Duodenal mucosa (tissue), 2 donors: Measurements from ENCODE around the gene SPPL2B.
"Not testable (repeated sequence)": the region's sequence is repeated elsewhere in the genome, so short reads cannot be mapped to it uniquely, and the experiment has no call there.

ENCODE experiments used
- H3K27ac ChIP-seq: one replicate; pipeline ENCODE4 v1.7.0; 2013; ENCODE audit warnings: low read depth, low read length
- H3K27me3 ChIP-seq, 2 donors: one replicate each; pipeline ENCODE4 v1.7.0; 2013; ENCODE audit warnings: low read length in 2 of 2, control low read depth in 1 of 2; ENCODE audit not compliant: insufficient read depth in 2 of 2, control insufficient read depth in 1 of 2
- H3K36me3 ChIP-seq, 2 donors: one replicate each; pipeline ENCODE4 v1.7.0; 2013; ENCODE audit warnings: low read length in 2 of 2, control low read depth in 1 of 2; ENCODE audit not compliant: insufficient read depth in 2 of 2, control insufficient read depth in 1 of 2
- H3K4me1 ChIP-seq, 2 donors: one replicate each; pipeline ENCODE4 v1.7.0; 2013; ENCODE audit warnings: low read length in 2 of 2, control low read depth in 1 of 2; ENCODE audit not compliant: insufficient read depth in 2 of 2, control insufficient read depth in 1 of 2
- H3K4me3 ChIP-seq, 2 donors: one replicate each; pipeline ENCODE4 v1.7.0; 2013; ENCODE audit warnings: low read length in 2 of 2, low read depth in 1 of 2
- H3K9ac ChIP-seq, 2 donors: one replicate each; pipeline ENCODE4 v1.7.0; 2013; ENCODE audit warnings: low read length in 2 of 2, low read depth in 1 of 2
- H3K9me3 ChIP-seq, 2 donors: one replicate each; pipeline ENCODE4 v1.7.0; 2013; ENCODE audit warnings: low read length in 2 of 2, control low read depth in 1 of 2; ENCODE audit not compliant: control insufficient read depth in 1 of 2

The SPPL2B gene

DNA sequence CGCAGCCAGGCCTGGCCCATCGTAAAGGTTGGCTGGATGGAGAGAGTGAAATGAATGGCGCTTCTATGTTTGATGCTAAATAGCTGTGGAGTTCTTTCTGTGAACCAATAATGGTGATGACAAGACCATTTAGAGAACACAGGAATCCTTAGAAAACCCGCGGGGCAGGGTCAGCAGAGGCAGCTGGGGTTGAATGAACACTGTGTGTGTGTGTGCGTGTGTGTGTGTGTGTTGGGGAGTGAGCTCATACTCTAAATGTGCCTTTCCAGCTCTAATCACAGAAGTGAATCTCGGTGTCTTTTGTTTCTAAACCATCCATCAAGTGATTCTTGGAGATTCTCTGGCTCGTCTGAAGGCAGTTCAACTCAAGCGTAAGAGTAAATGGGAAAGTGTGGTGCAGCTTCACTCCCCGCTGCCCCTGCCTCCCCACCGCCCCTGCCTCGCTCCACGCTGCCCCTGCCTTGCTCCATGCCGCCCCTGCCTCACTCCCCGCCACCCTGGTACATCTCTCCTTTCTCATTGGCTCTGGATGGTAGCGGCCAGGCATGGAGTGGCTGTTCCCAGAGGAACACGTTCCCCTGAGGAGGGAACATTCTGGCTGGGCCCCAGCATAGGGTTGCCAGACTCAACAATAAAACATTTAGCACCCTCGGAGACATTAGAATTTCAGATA, 52.8 kb downstream of the SPPL2B start:
- Histone ChIP-seq H3K27ac (no peak overlapping the region), H3K4me3 (no peak overlapping the region), H3K9ac (no peak overlapping the region), H3K36me3 (no peaks in the 10 kb centered on the region), H3K4me1 (no peaks in the 10 kb centered on the region), H3K9me3 (peaks cover 4 to 9% of the 10 kb centered on the region in 2 donors), H3K27me3 (peaks cover 0 to 3% of the 10 kb centered on the region in 2 donors)

DNA sequence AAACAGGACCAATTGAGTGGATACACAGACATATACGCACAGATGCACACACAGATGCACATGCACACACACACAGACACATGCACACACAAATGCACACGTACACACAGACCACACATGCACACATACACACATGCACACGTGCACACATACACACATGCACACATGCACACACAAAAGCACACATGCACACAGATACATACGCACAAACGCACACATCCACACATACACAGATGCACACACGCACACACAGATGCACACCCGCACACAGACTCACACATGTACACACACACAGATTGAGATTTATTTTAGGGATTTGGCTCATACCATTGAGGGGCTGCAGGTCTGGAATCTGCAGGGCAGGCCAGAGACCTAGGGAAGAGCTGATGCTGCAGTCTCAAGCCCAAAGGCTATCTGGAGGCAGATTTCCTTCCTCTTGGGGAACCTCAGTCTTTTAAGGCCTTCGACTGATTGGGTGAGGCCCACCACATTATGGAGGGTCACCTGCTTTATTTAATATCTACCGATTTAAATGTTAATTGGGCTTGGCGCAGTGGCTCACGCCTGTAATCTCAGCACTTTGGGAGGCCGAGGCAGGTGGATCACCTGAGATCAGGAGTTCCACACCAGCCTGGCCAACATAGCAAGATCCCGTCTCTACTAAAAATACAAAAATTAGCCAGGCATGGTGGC, 54.2 kb downstream of the SPPL2B start:
- peaks cover 4 to 9% of the 10 kb centered on the region in 2 donors for H3K9me3 ChIP-seq
- no peak overlapping the region for H3K27ac ChIP-seq
- peaks cover 0 to 3% of the 10 kb centered on the region in 2 donors for H3K27me3 ChIP-seq
- no peaks in the 10 kb centered on the region for H3K4me1 ChIP-seq
- no peak overlapping the region for H3K4me3 ChIP-seq
- H3K9ac ChIP-seq: no peak overlapping the region
- no peaks in the 10 kb centered on the region for H3K36me3 ChIP-seq

DNA sequence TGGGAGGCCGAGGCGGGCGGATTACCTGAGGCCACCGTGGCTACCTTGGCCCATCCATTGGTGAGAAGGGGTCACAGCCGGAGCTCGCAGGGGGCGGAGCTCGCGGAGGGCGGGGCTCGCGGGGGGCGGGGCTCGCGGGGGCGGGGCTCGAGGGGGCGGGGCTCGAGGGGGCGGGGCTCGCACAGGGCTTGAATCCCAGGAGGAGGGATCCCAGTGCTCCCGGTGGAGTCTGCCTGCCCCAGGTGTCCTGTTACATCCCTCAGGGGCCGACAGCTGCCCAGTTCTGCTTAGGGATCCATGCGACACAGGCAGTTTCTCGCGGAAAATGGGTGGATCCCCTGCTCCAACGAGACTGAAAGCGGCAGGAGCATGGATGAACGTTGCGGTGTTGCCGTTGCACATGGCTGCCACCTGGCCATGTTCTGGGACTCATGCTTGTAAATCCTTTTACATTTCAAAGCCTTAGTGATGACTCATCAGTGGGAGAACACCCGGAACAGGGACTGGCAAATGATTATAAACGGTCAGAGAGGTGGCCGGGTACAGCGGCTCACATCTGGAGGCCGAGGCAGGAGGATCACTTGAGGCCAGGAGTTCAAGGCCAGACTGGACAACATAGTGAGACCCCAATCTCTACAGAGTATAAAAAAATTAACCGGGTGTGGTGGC, 56.7 kb downstream of the SPPL2B start:
- Histone ChIP-seq H3K27me3 (peaks cover 0 to 3% of the 10 kb centered on the region in 2 donors), H3K9me3 (peaks cover 4 to 6% of the 10 kb centered on the region in 2 donors), H3K4me3 (peak overlapping the region; percentile 30 to 50), H3K27ac (no peak overlapping the region), H3K36me3 (no peaks in the 10 kb centered on the region), H3K9ac (no peak overlapping the region), H3K4me1 (no peaks in the 10 kb centered on the region)

DNA sequence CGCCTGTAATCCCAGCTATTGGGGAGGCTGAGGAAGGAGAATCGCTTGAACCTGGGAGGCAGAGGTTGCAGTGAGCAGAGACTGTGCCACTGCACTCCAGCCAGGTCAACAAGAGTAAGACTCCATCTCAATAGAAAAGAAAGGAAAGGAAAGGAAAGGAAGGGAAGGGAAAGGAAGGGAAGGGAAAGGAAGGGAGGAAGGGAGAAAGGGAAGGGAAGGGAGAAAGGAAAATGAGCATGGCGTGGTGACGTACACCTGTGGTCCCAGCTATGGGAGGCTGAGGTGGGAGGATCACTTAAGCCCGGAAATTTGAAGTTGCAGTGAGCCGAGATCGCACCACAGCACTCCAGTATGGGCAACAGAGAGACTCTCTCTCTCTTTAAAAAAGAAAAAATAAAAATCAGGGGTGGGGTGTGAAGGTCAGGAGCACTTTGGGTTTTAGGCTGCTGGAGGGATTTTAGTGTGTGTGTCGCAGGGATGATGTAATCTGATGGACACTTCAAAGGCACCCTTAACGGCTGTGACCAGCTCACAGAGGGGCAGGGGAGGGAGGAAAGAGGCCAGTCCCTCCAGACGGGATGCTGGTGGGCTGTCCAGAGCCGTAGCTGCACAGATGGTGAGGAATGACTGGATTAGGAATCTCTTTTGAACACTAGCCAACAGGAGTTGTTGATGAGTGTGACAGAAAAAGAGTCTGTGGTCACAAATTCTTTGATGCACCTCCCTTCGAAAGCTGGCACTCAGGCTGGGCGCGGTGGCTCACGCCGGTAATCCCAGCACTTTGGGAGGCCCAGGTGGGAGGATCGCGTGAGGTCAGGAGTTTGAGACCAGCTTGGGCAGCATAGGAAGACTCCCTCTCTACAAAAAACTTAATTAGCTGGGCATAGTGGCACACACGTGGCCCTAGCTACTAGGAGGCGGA, 59.1 kb downstream of the SPPL2B start:
- Histone ChIP-seq H3K27me3 (peaks cover 0 to under 1% of the 10 kb centered on the region in 2 donors), H3K36me3 (no peaks in the 10 kb centered on the region), H3K4me1 (no peaks in the 10 kb centered on the region), H3K9me3 (no peaks in the 10 kb centered on the region), H3K4me3 (no peak overlapping the region), H3K9ac (no peak overlapping the region), H3K27ac (no peak overlapping the region)

DNA sequence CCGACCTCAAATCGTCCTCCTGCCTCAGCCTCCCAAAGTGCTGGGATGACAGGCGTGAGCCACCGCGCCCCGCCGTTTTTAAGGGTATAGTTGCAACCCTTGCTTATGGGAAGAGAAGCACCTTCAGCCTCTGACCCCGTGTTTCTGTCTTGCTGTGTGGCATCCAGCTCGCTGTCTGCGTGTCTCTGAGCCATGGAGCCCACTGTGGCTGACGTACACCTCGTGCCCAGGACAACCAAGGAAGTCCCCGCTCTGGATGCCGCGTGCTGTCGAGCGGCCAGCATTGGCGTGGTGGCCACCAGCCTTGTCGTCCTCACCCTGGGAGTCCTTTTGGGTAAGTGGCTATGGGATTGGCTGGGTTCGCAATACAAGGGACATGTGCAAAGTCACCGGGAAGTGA, 61.1 kb downstream of the SPPL2B start:
- Histone ChIP-seq H3K27me3 (no peaks in the 10 kb centered on the region), H3K9ac (no peak overlapping the region), H3K4me1 (peaks cover 0 to 4% of the 10 kb centered on the region in 2 donors), H3K27ac (no peak overlapping the region), H3K9me3 (no peaks in the 10 kb centered on the region), H3K4me3 (no peak overlapping the region), H3K36me3 (no peaks in the 10 kb centered on the region)

DNA sequence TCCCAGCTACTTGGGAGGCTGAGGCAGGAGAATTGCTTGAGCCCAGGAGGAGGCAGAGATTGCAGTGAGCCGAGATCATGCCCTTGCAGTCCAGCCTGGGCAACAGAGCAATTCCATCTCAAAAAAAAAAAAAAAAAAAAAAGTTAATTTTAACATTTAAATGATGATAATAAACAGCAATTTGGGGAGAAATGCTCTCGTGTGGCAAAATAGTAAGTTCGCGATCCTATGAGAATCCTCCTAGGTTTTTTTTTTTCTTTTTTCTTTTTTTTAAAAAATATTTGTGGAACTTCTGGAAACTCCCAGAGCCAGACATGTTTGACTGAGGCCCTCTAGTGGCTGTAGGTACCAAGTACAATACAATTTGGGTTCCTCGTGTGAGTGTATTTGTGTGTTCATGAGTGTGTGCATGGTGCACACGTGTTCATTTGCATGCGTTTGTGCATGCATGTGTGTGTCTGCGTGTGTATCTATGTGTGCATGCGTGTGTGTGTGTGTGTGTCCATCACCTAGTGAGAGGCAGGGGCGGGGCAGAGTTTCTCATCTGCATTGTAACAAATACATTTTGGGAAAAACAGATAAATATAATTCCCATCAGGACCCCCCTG, 62.7 kb downstream of the SPPL2B start:
- Histone ChIP-seq H3K36me3 (no peaks in the 10 kb centered on the region), H3K4me1 (peaks cover 0 to 10% of the 10 kb centered on the region in 2 donors), H3K9me3 (no peaks in the 10 kb centered on the region), H3K9ac (no peak overlapping the region), H3K27me3 (no peaks in the 10 kb centered on the region), H3K4me3 (no peak overlapping the region), H3K27ac (no peak overlapping the region)

DNA sequence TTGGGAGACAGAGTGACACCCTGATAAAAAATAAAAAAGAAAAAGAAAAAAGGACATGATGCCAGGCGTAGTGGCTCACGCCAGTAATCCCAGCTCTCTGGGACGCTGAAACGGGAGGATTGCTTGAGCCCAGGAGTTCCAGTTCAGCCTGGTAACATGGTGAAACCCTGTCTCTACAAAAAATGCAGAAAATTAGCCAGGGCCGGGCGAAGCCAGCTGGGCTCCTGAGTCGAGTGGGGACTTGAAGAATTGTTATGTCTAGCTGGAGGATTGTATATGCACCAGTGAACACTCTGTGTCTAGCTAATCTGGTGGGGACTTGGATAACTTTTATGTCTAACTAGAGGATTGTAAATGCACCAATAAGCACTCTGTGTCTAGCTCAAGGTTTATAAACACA, 63.9 kb downstream of the SPPL2B start:
- Histone ChIP-seq H3K9ac (no peak overlapping the region), H3K4me1 (peaks cover 0 to 10% of the 10 kb centered on the region in 2 donors), H3K4me3 (no peak overlapping the region), H3K36me3 (no peaks in the 10 kb centered on the region), H3K9me3 (no peaks in the 10 kb centered on the region), H3K27me3 (no peaks in the 10 kb centered on the region), H3K27ac (no peak overlapping the region)

DNA sequence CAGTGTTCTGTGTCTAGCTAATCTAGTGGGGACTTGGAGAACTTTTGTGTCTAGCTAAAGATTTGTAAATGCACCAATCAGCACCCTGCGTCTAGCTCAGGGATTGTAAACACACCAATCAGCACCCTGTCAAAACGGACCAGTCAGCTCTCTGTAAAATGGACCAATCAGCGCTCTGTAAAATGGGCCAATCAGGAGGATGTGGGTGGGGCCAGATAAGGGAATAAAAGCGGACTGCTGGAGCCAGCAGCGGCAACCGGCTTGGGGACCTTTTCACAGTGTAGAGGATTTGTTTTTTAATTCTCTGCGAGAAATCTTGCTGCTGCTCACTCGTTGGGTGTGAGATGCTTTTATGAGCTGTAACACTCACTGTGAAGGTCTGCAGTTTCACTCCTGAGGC, 64.4 kb downstream of the SPPL2B start:
- not testable (repeated sequence) for H3K27me3 ChIP-seq

DNA sequence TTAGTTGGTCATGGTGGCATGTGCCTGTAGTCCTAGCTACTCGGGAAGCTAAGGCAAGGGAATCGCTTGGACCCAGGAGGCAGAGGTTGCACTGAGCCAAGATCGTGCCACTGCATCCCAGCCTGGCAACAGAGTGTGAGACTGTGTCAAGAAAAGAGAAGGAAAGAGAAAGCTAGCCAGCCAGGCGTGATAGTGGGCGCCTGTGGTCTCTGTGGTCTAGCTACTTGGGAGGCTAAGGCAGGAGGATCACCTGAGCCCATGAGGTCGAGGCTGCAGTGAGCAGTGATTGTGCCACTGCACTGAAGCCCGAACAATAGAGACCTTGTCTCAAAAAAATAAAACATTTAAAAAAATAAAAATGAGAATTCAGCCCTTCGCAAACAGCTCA, 65.6 kb downstream of the SPPL2B start:
- Histone ChIP-seq H3K9me3 (no peaks in the 10 kb centered on the region), H3K4me1 (peaks cover 0 to 10% of the 10 kb centered on the region in 2 donors), H3K36me3 (no peaks in the 10 kb centered on the region), H3K27me3 (no peaks in the 10 kb centered on the region), H3K9ac (peak overlapping the region in 1 of 2 donors; percentile 44), H3K4me3 (peak overlapping the region; percentile 60 to 70), H3K27ac (no peak overlapping the region)

More for the DNA sequence above, 64.4 kb downstream of the SPPL2B start:
- H3K4me3 ChIP-seq, H3K27ac ChIP-seq, H3K9me3 ChIP-seq, H3K36me3 ChIP-seq, H3K9ac ChIP-seq: not testable (repeated sequence)
- peaks cover 0 to 10% of the 10 kb centered on the region in 2 donors for H3K4me1 ChIP-seq
